Brain microvascular endothelial cell (primary cell): Measurements from ENCODE around the gene SPRY1.

Experiments used
- DNase-seq: peaks from one replicate; pipeline ENCODE4 v3.0.0-alpha.2; 2020
- H3K27ac ChIP-seq: fragments of 250-450 bp; sonication (Bioruptor Pico); 2 replicates; pipeline ENCODE4 v1.5.1; 2020; ENCODE audit warnings: mild to moderate bottlenecking, moderate library complexity
- H3K27me3 ChIP-seq: fragments of 250-450 bp; sonication (Bioruptor Pico); replicated peaks from 2 replicates; pipeline ENCODE4 v1.5.1; 2020; ENCODE audit warnings: mild to moderate bottlenecking
- H3K36me3 ChIP-seq: fragments of 250-450 bp; sonication (Bioruptor Pico); replicated peaks from 2 replicates; pipeline ENCODE4 v1.5.1; 2020; ENCODE audit warnings: mild to moderate bottlenecking
- H3K4me3 ChIP-seq: 2 replicates; pipeline ENCODE4 v1.5.1; 2011; ENCODE audit warnings: low read depth, mild to moderate bottlenecking, control low read depth, low read length, moderate library complexity
- CTCF ChIP-seq: IDR thresholded peaks from 2 replicates; pipeline ENCODE4 v1.5.1; 2011; ENCODE audit warnings: low read depth, mild to moderate bottlenecking, moderate library complexity, low read length, control low read depth, inconsistent platforms; ENCODE audit errors: missing control alignments
- in situ Hi-C: cut with HindIII; loops from 2 replicates; pipeline ENCODE4 v1.10.0; 2017; ENCODE audit warnings: low sequenced_read_pairs, low pct_ligation_motif_present

SPRY1 gene

GRCh38 chr4:123415576-123415975 lies 19.0 kb downstream of the SPRY1 start:
- H3K27me3 ChIP-seq = no peaks in the 10 kb centered on the region
- in situ Hi-C loops = no loop called here
- TF ChIP-seq CTCF = no peak
- no peak for DNase-seq
- H3K36me3 ChIP-seq = no peaks in the 10 kb centered on the region
- no peak overlapping the region for H3K27ac ChIP-seq
- H3K4me3 ChIP-seq = no peak overlapping the region

GRCh38 chr4:123415977-123416376 lies 19.4 kb downstream of the SPRY1 start:
- DNase-seq = peak; percentile 48
- peak overlapping the region; percentile 15 for H3K27ac ChIP-seq

GRCh38 chr4:123417813-123418212 lies 21.2 kb downstream of the SPRY1 start:
- no peak for TF ChIP-seq CTCF
- Histone ChIP-seq H3K4me3 (no peak overlapping the region), H3K27ac (peak overlapping the region; percentile 48)

More at GRCh38 chr4:123415977-123416376, 19.4 kb downstream of the SPRY1 start:
- Histone ChIP-seq H3K36me3 (no peaks in the 10 kb centered on the region), H3K27me3 (no peaks in the 10 kb centered on the region), H3K4me3 (no peak overlapping the region)
- TF ChIP-seq CTCF = no peak
- in situ Hi-C loops = no loop called here

GRCh38 chr4:123418351-123418931 lies 21.8 kb downstream of the SPRY1 start:
- no peaks in the 10 kb centered on the region for H3K36me3 ChIP-seq
- peak overlapping the region; percentile 48 for H3K27ac ChIP-seq
- no peak overlapping the region for H3K4me3 ChIP-seq
- in situ Hi-C loops = no loop called here
- no peaks in the 10 kb centered on the region for H3K27me3 ChIP-seq
- DNase-seq = peak; percentile 90
- no peak for TF ChIP-seq CTCF

More at GRCh38 chr4:123417813-123418212, 21.2 kb downstream of the SPRY1 start:
- in situ Hi-C loops = no loop called here
- Histone ChIP-seq H3K27me3 (no peaks in the 10 kb centered on the region), H3K36me3 (no peaks in the 10 kb centered on the region)
- no peak for DNase-seq

GRCh38 chr4:123419885-123420755 lies 23.5 kb downstream of the SPRY1 start:
- Histone ChIP-seq H3K36me3 (no peaks in the 10 kb centered on the region), H3K4me3 (no peak overlapping the region), H3K27me3 (no peaks in the 10 kb centered on the region), H3K27ac (no peak overlapping the region)
- no peak for TF ChIP-seq CTCF
- in situ Hi-C loops = no loop called here
- DNase-seq = no peak
